WTC11 (cell line): ENCODE measurements around the gene FOXC2. TPM values are rescaled to one million over a fixed set of nuclear protein-coding genes. Genes with fewer than 3 reads are reported as not detected.
A peak's percentile ranks its signal among the peaks of the same experiment; 100 is the strongest.

ENCODE experiments used
- ATAC-seq: fragments of 200-7000 bp; cut with Tn5 transposase; 2 replicates; pipeline ENCODE4 v1.10.0; 2021; ENCODE audit warnings: mild to moderate bottlenecking, moderate library complexity
- CTCF ChIA-PET: fragments of 300-600 bp; sonication (Branson Sonifier 250); formaldehyde crosslinking; loops from one replicate; lab custom pipeline; 2021; ENCODE audit warnings: antibody characterized with exemption; lab: Charles Lee
- POLR2A ChIA-PET: fragments of 350-600 bp; sonication (Branson Sonifier 250); formaldehyde crosslinking; loops from one replicate; lab custom pipeline; 2021; ENCODE audit warnings: antibody characterized with exemption; lab: Charles Lee
- DNase-seq: peaks from one replicate; pipeline ENCODE4 v3.0.0; 2021; ENCODE audit warnings: low spot score
- H3K27ac Mint-ChIP-seq: 2 replicates; pipeline ENCODE4 v1.8.0; 2021; ENCODE audit warnings: mixed read lengths
- H3K27me3 Mint-ChIP-seq: 2 replicates; pipeline ENCODE4 v1.8.0; 2021; ENCODE audit warnings: low read depth, mild to moderate bottlenecking, moderate library complexity, mixed read lengths
- H3K36me3 Mint-ChIP-seq: 2 replicates; pipeline ENCODE4 v1.8.0; 2021; ENCODE audit warnings: mixed read lengths
- H3K4me1 Mint-ChIP-seq: 2 replicates; pipeline ENCODE4 v1.8.0; 2022; ENCODE audit warnings: mixed read lengths
- H3K4me3 Mint-ChIP-seq: 2 replicates; pipeline ENCODE4 v1.8.0; 2021; ENCODE audit warnings: mild to moderate bottlenecking, moderate library complexity, mixed read lengths
- H3K9me3 Mint-ChIP-seq: 2 replicates; pipeline ENCODE4 v1.8.0; 2021; ENCODE audit warnings: mixed read lengths
- CTCF ChIP-seq: fragments of 200-600 bp; IDR thresholded peaks from 2 replicates; pipeline ENCODE4 v1.8.0; 2022; ENCODE audit warnings: antibody characterized with exemption
- TP53 ChIP-seq: sonication (generic); formaldehyde crosslinking; IDR thresholded peaks from 2 replicates; pipeline ENCODE4 v1.8.1; 2023; ENCODE audit warnings: mild to moderate bottlenecking, missing genetic modification reagents
- ZNF532 ChIP-seq: fragments of 250-450 bp; sonication (Bioruptor Pico); IDR thresholded peaks from 2 replicates; pipeline ENCODE4 v1.9.0; 2021; ENCODE audit warnings: mild to moderate bottlenecking, borderline replicate concordance
- ZSCAN18 ChIP-seq: fragments of 250-450 bp; sonication (Bioruptor Pico); IDR thresholded peaks from 2 replicates; pipeline ENCODE4 v2.1.2; 2022; ENCODE audit warnings: mild to moderate bottlenecking, moderate library complexity
- total RNA-seq: library from RNA; stranded (reverse); gene quantifications from 3 replicates; pipeline ENCODE4 v1.2.3, GENCODE V29; 2021
- TF ChIP-seq, protein P1 (sequence below): sonication (generic); formaldehyde crosslinking; IDR thresholded peaks from 2 replicates; pipeline ENCODE4 v1.8.1; 2022; ENCODE audit warnings: mild to moderate bottlenecking, moderate library complexity, missing genetic modification reagents
- TF ChIP-seq, protein P2 (sequence below): sonication (generic); formaldehyde crosslinking; IDR thresholded peaks from 2 replicates; pipeline ENCODE4 v1.8.1; 2023; ENCODE audit warnings: mild to moderate bottlenecking, moderate library complexity, missing genetic modification reagents
- TF ChIP-seq, protein P3 (sequence below): sonication (generic); formaldehyde crosslinking; IDR thresholded peaks from 2 replicates; pipeline ENCODE4 v1.8.1; 2023; ENCODE audit warnings: mild to moderate bottlenecking, missing genetic modification reagents, borderline replicate concordance
- TF ChIP-seq, protein P4 (sequence below): sonication (generic); formaldehyde crosslinking; IDR thresholded peaks from 2 replicates; pipeline ENCODE4 v1.8.0; 2022; ENCODE audit warnings: missing genetic modification reagents
- TF ChIP-seq, protein P5 (sequence below): sonication (generic); formaldehyde crosslinking; IDR thresholded peaks from 2 replicates; pipeline ENCODE4 v1.8.0; 2022; ENCODE audit warnings: mild to moderate bottlenecking, missing genetic modification reagents

The FOXC2 gene
- total RNA-seq, 1 experiment from 2014 or later: 0.28 TPM

- TF ChIP-seq ZNF532: no peak
- TF ChIP-seq, protein P1, sequence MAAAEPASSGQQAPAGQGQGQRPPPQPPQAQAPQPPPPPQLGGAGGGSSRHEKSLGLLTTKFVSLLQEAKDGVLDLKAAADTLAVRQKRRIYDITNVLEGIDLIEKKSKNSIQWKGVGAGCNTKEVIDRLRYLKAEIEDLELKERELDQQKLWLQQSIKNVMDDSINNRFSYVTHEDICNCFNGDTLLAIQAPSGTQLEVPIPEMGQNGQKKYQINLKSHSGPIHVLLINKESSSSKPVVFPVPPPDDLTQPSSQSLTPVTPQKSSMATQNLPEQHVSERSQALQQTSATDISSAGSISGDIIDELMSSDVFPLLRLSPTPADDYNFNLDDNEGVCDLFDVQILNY: no peak
- TF ChIP-seq, all 79 proteins: peak for 0
Measured at GRCh38 chr16:86562356-86562755, 4.3 kb upstream of the FOXC2 start (continued).

GRCh38 chr16:86563469-86564345 is 2.9 kb upstream of the FOXC2 start:
- peak; percentile 98 for TF ChIP-seq CTCF
- TF ChIP-seq, protein P2, sequence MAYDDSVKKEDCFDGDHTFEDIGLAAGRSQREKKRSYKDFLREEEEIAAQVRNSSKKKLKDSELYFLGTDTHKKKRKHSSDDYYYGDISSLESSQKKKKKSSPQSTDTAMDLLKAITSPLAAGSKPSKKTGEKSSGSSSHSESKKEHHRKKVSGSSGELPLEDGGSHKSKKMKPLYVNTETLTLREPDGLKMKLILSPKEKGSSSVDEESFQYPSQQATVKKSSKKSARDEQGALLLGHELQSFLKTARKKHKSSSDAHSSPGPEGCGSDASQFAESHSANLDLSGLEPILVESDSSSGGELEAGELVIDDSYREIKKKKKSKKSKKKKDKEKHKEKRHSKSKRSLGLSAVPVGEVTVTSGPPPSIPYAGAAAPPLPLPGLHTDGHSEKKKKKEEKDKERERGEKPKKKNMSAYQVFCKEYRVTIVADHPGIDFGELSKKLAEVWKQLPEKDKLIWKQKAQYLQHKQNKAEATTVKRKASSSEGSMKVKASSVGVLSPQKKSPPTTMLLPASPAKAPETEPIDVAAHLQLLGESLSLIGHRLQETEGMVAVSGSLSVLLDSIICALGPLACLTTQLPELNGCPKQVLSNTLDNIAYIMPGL (CRISPR knock-in tag): 0 out of 2 replicates have a peak, but pooled peaks have one; percentile 40
- TF ChIP-seq, protein P3, sequence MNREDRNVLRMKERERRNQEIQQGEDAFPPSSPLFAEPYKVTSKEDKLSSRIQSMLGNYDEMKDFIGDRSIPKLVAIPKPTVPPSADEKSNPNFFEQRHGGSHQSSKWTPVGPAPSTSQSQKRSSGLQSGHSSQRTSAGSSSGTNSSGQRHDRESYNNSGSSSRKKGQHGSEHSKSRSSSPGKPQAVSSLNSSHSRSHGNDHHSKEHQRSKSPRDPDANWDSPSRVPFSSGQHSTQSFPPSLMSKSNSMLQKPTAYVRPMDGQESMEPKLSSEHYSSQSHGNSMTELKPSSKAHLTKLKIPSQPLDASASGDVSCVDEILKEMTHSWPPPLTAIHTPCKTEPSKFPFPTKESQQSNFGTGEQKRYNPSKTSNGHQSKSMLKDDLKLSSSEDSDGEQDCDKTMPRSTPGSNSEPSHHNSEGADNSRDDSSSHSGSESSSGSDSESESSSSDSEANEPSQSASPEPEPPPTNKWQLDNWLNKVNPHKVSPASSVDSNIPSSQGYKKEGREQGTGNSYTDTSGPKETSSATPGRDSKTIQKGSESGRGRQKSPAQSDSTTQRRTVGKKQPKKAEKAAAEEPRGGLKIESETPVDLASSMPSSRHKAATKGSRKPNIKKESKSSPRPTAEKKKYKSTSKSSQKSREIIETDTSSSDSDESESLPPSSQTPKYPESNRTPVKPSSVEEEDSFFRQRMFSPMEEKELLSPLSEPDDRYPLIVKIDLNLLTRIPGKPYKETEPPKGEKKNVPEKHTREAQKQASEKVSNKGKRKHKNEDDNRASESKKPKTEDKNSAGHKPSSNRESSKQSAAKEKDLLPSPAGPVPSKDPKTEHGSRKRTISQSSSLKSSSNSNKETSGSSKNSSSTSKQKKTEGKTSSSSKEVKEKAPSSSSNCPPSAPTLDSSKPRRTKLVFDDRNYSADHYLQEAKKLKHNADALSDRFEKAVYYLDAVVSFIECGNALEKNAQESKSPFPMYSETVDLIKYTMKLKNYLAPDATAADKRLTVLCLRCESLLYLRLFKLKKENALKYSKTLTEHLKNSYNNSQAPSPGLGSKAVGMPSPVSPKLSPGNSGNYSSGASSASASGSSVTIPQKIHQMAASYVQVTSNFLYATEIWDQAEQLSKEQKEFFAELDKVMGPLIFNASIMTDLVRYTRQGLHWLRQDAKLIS (CRISPR knock-in tag): no peak
- TF ChIP-seq, all 79 proteins: peak for 2
- ATAC-seq: peak; percentile 27

DNA sequence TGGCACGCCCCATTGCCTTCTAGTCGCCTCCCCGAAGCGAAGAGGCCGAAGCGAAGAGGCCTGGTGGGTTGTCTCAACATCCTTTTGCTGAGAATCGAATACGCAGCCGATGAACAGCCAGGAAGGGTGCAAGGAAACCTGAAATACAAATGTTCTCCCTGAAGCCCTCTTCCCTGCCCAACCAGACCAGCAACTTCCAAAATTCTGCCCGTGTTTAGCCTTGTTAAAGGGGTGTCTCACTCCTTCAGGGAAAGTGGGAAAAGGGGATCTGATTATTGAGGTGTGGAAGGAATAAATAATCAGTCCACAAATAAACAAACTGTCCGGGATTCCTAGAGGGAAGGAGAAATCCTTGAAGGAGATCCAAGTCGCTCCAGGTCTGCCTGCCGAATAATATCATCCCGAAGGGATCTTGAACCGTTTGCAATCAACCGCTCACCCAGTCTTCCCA is 1.4 kb upstream of the FOXC2 start:
- peaks cover 25% of the 10 kb centered on the region for H3K4me1 Mint-ChIP-seq
- peak overlapping the region; percentile 60 for H3K4me3 Mint-ChIP-seq
- peaks cover 81% of the 10 kb centered on the region for H3K27me3 Mint-ChIP-seq
- DNase-seq (no peak), ATAC-seq (no peak)
- H3K36me3 Mint-ChIP-seq: no peaks in the 10 kb centered on the region
- no peak overlapping the region for H3K27ac Mint-ChIP-seq
- ChIA-PET CTCF (interaction anchor here (0.7 to 2.3 kb wide), 9 partner anchors 64 to 733 kb away, joined by 3 to 37 read pairs (median 4); no protein-coding TSS in a partner anchor), POLR2A (no interaction called here)
- no peaks in the 10 kb centered on the region for H3K9me3 Mint-ChIP-seq
- TF ChIP-seq ZSCAN18 (CRISPR knock-in tag): no peak
- TF ChIP-seq, protein P4, sequence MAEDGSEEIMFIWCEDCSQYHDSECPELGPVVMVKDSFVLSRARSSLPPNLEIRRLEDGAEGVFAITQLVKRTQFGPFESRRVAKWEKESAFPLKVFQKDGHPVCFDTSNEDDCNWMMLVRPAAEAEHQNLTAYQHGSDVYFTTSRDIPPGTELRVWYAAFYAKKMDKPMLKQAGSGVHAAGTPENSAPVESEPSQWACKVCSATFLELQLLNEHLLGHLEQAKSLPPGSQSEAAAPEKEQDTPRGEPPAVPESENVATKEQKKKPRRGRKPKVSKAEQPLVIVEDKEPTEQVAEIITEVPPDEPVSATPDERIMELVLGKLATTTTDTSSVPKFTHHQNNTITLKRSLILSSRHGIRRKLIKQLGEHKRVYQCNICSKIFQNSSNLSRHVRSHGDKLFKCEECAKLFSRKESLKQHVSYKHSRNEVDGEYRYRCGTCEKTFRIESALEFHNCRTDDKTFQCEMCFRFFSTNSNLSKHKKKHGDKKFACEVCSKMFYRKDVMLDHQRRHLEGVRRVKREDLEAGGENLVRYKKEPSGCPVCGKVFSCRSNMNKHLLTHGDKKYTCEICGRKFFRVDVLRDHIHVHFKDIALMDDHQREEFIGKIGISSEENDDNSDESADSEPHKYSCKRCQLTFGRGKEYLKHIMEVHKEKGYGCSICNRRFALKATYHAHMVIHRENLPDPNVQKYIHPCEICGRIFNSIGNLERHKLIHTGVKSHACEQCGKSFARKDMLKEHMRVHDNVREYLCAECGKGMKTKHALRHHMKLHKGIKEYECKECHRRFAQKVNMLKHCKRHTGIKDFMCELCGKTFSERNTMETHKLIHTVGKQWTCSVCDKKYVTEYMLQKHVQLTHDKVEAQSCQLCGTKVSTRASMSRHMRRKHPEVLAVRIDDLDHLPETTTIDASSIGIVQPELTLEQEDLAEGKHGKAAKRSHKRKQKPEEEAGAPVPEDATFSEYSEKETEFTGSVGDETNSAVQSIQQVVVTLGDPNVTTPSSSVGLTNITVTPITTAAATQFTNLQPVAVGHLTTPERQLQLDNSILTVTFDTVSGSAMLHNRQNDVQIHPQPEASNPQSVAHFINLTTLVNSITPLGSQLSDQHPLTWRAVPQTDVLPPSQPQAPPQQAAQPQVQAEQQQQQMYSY (CRISPR knock-in tag): no peak
- no peak for TF ChIP-seq TP53 (CRISPR knock-in tag)
- TF ChIP-seq, protein P5, sequence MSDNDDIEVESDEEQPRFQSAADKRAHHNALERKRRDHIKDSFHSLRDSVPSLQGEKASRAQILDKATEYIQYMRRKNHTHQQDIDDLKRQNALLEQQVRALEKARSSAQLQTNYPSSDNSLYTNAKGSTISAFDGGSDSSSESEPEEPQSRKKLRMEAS (CRISPR knock-in tag): no peak

More at GRCh38 chr16:86563469-86564345, 2.9 kb upstream of the FOXC2 start:
- CTCF ChIA-PET: interaction anchor here (0.7 to 2.3 kb wide), 20 partner anchors 9 to 734 kb away, joined by 3 to 37 read pairs (median 4); no protein-coding TSS in a partner anchor
- no peaks in the 10 kb centered on the region for H3K36me3 Mint-ChIP-seq
- no peak overlapping the region for H3K27ac Mint-ChIP-seq
- H3K9me3 Mint-ChIP-seq: no peaks in the 10 kb centered on the region
- POLR2A ChIA-PET: interaction anchor here (0.7 kb wide), 1 partner anchor 150 kb away, joined by 3 read pairs; no protein-coding TSS in a partner anchor
- peak; percentile 93 for DNase-seq
- peaks cover 20% of the 10 kb centered on the region for H3K4me1 Mint-ChIP-seq
- peak overlapping the region; percentile 62 for H3K4me3 Mint-ChIP-seq
- H3K27me3 Mint-ChIP-seq: peaks cover 66% of the 10 kb centered on the region
